Smooth muscle cell (in vitro differentiated cells): ENCODE data around the gene RNF130. TPM values are rescaled to one million over a fixed set of nuclear protein-coding genes. Genes with fewer than 3 reads are reported as not detected.

ENCODE experiments used
- DNase-seq: peaks from one replicate; lab custom pipeline; 2025; ENCODE audit not compliant: unreplicated experiment; lab: John Stamatoyannopoulos, UW
- H2AFZ ChIP-seq: fragments of 200-600 bp; sonication (generic); 2 replicates; pipeline ENCODE4 v1.6.0; 2016; ENCODE audit warnings: antibody characterized with exemption, low read depth, mild to moderate bottlenecking
- H3F3A ChIP-seq: fragments of 200-600 bp; sonication (generic); 2 replicates; pipeline ENCODE4 v1.6.0; 2017; ENCODE audit warnings: antibody characterized with exemption, low read depth
- H3K27ac ChIP-seq: fragments of 200-600 bp; sonication (generic); 2 replicates; pipeline ENCODE4 v1.5.1; 2016; ENCODE audit warnings: low read depth, mild to moderate bottlenecking
- H3K27me3 ChIP-seq: fragments of 200-600 bp; sonication (generic); 2 replicates; pipeline ENCODE4 v1.6.1; 2016; ENCODE audit warnings: low read depth, mild to moderate bottlenecking
- H3K36me3 ChIP-seq: fragments of 200-600 bp; sonication (generic); 2 replicates; pipeline ENCODE4 v1.5.1; 2016; ENCODE audit warnings: low read depth
- H3K4me1 ChIP-seq: fragments of 200-600 bp; sonication (generic); 2 replicates; pipeline ENCODE4 v1.5.1; 2016; ENCODE audit warnings: low read depth
- H3K4me2 ChIP-seq: fragments of 200-600 bp; sonication (generic); 2 replicates; pipeline ENCODE4 v1.6.0; 2016; ENCODE audit warnings: mild to moderate bottlenecking
- H3K4me3 ChIP-seq: fragments of 200-600 bp; sonication (generic); 2 replicates; pipeline ENCODE4 v1.5.1; 2016; ENCODE audit warnings: mild to moderate bottlenecking
- H3K79me2 ChIP-seq: fragments of 200-600 bp; sonication (generic); 2 replicates; pipeline ENCODE4 v1.6.0; 2016; ENCODE audit warnings: low read depth, mild to moderate bottlenecking
- H3K9ac ChIP-seq: fragments of 200-600 bp; sonication (generic); 2 replicates; pipeline ENCODE4 v1.6.0; 2016; ENCODE audit warnings: low read depth
- H3K9me3 ChIP-seq: fragments of 200-600 bp; sonication (generic); replicated peaks from 2 replicates; pipeline ENCODE4 v1.5.1; 2016; ENCODE audit warnings: low read depth
- H4K20me1 ChIP-seq: fragments of 200-600 bp; sonication (generic); 2 replicates; pipeline ENCODE4 v1.6.0; 2016; ENCODE audit warnings: low read depth
- WGBS: methylation state at CpG from one replicate; pipeline ENCODE4 v1.1.7; 2016; ENCODE audit warnings: low lambda C conversion rate; 5-methylcytosine and 5-hydroxymethylcytosine counted together
- polyA plus RNA-seq: library from polyadenylated mRNA; unstranded; fragments of >200 nt; fragmentation: Nextera tagmentation; extraction: Ambion mirVana; gene quantifications from 2 replicates; pipeline ENCODE4 v1.2.1, GENCODE V29; 2016
- total RNA-seq: library from RNA; depleted of rRNA; stranded (reverse); fragments of >200 nt; gene quantifications from 2 replicates; pipeline ENCODE4 v1.2.3, GENCODE V29; 2014
- TF ChIP-seq, protein P1 (sequence below): fragments of 200-600 bp; sonication (generic); IDR thresholded peaks from 2 replicates; pipeline ENCODE4 v1.5.1; 2017; ENCODE audit warnings: borderline replicate concordance, mild to moderate bottlenecking, antibody characterized with exemption; ENCODE audit not compliant: insufficient read depth, poor library complexity, severe bottlenecking

Gene RNF130
- total and polyA plus RNA-seq, 2 experiments from 2014 or later: 32.4 to 37.5 TPM

DNA sequence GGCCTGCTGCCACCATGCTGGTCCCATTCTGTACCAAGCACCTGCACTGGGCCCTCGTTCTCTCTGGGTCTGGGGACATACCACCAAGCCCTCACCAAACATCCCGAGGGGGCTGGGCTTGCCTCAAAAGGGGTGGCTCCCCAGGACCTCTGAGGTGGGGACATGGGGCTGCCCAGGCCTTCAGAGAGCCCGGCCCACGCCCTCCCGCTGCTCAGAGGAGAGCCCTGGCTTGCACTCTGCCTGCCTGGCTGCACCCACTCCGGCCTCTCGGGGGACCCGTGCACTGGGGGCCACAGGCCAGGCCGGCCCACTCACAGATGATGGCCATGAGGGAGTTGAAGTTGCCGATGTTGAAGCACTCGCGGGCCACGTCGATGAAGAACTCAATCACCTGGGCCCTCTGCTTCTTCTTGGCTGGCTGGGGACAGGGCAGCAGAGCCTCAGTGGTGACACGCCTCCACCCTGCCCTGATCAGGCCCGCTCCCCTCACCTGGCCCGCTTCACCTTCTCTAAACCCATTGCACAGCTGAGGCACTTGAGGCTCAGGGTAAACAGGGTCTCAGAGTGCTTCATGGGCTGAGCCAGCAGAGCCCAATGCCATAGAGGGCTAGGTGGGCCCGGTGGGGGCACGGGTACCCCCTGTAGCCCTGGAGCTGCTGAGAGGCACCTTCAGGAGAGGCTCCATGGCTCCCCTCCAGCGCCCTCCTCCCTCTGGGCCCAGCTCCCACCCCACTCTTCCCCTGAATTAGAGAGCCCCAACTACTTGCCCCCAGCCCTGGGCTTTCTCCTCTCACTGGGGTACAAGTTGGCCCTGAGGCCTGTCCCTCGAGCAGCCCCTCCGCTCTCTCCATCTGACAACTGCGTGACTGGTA is 47.7 kb upstream of the RNF130 start:
- Histone ChIP-seq H3K4me3 (no peak overlapping the region), H3K4me2 (no peak overlapping the region), H3K27ac (no peak overlapping the region), H3K9ac (no peak overlapping the region), H3F3A (no peaks in the 10 kb centered on the region), H3K4me1 (no peaks in the 10 kb centered on the region), H4K20me1 (no peaks in the 10 kb centered on the region), H3K9me3 (no peaks in the 10 kb centered on the region), H3K36me3 (no peaks in the 10 kb centered on the region), H2AFZ (no peak overlapping the region), H3K27me3 (no peaks in the 10 kb centered on the region), H3K79me2 (no peaks in the 10 kb centered on the region)
- DNase-seq: no peak
- WGBS: 96% methylated on average over 23 of the region's 23 CpGs
- TF ChIP-seq, protein P1, sequence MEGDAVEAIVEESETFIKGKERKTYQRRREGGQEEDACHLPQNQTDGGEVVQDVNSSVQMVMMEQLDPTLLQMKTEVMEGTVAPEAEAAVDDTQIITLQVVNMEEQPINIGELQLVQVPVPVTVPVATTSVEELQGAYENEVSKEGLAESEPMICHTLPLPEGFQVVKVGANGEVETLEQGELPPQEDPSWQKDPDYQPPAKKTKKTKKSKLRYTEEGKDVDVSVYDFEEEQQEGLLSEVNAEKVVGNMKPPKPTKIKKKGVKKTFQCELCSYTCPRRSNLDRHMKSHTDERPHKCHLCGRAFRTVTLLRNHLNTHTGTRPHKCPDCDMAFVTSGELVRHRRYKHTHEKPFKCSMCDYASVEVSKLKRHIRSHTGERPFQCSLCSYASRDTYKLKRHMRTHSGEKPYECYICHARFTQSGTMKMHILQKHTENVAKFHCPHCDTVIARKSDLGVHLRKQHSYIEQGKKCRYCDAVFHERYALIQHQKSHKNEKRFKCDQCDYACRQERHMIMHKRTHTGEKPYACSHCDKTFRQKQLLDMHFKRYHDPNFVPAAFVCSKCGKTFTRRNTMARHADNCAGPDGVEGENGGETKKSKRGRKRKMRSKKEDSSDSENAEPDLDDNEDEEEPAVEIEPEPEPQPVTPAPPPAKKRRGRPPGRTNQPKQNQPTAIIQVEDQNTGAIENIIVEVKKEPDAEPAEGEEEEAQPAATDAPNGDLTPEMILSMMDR: no peak

GRCh38 chr5:180118391-180118791 is 46.8 kb upstream of the RNF130 start:
- H3K4me2 ChIP-seq: no peak overlapping the region
- no peaks in the 10 kb centered on the region for H3K27me3 ChIP-seq
- no peak for DNase-seq
- H3F3A ChIP-seq: no peaks in the 10 kb centered on the region
- no peak overlapping the region for H2AFZ ChIP-seq
- no peak overlapping the region for H3K4me3 ChIP-seq
- H4K20me1 ChIP-seq: no peaks in the 10 kb centered on the region
- TF ChIP-seq, protein P1: no peak
- no peak overlapping the region for H3K27ac ChIP-seq
- no peaks in the 10 kb centered on the region for H3K36me3 ChIP-seq
- WGBS: 95% methylated on average over 14 of the region's 14 CpGs
- H3K9ac ChIP-seq: no peak overlapping the region
- H3K4me1 ChIP-seq: no peaks in the 10 kb centered on the region
- H3K9me3 ChIP-seq: no peaks in the 10 kb centered on the region
- H3K79me2 ChIP-seq: no peaks in the 10 kb centered on the region

GRCh38 chr5:180117000-180117725 is 45.6 kb upstream of the RNF130 start:
- Histone ChIP-seq H3K79me2 (no peaks in the 10 kb centered on the region), H3K4me1 (no peaks in the 10 kb centered on the region), H3K9me3 (no peaks in the 10 kb centered on the region), H3K27ac (no peak overlapping the region), H3K9ac (no peak overlapping the region), H4K20me1 (no peaks in the 10 kb centered on the region), H3K4me2 (no peak overlapping the region), H3K27me3 (no peaks in the 10 kb centered on the region), H3F3A (no peaks in the 10 kb centered on the region), H2AFZ (no peak overlapping the region), H3K4me3 (no peak overlapping the region), H3K36me3 (no peaks in the 10 kb centered on the region)
- no peak for DNase-seq
- 94% methylated on average over 14 of the region's 14 CpGs for WGBS
- TF ChIP-seq, protein P1: no peak
